Fibroblast of skin of back (primary cell): ENCODE measurements around the gene ZSCAN2. TPM values are rescaled to one million over a fixed set of nuclear protein-coding genes. Genes with fewer than 3 reads are reported as not detected.
"Not testable (repeated sequence)": the region's sequence is repeated elsewhere in the genome, so short reads cannot be mapped to it uniquely, and the experiment has no call there.

Experiments
- DNase-seq: peaks from one replicate; pipeline ENCODE4 v3.0.0-alpha.2; 2013
- polyA plus RNA-seq, 2 experiments: library from polyadenylated mRNA; unstranded; fragments of 120-200 nt; gene quantifications; one replicate each; pipeline ENCODE4 v1.2.1, GENCODE V29; 2013; ENCODE audit not compliant: insufficient read length in 2 of 2

The ZSCAN2 gene
- polyA plus RNA-seq (2013, experiment 1 of 2; ENCODE audit: insufficient read length), result 10.9 TPM
- 8.0 TPM for polyA plus RNA-seq (2013, experiment 2 of 2; ENCODE audit: insufficient read length)

DNA sequence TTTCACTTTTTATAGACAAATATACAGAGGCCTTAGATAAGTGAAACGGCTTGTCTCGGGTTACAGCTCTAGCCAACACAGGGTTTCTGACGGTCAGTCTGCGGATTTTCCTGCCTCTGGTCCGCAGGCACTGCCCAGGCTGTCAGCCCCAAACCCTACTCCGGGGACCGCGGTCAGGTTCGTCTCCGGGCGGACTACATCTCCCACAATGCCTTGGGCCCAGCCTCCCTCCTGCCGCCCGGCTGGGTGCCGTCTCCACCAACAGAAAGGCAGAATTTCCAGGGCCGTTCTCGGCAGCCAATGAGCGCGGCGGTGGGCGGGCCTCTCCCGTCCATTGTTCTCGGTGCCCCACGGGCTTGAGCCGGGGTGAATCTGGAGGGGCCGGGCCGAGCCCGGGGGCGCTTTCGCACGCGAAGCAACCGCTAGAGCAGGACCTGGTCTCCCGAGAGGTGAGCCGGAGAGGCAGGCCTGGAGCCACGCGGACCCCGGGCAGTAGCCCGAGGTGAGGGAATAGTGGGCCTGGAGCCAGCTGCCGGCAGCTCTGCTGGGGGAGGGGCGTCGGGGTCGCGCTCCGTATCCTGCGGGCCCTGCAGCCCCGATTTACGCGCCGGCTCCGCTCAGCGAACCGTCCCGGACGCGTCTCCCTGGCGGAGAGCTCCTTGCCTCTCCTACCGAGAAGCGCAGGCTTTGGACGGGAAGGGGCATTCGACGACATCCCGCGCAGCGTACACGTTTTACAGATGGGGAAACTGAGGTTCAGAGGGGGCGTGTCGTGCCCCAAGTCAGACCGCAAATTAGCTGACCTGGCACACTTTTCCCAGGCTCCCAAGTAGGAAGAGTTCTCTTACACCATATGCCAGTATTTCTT, at the start of gene ZSCAN2:
Gene ZSCAN2 (plus strand): TSS at position 323 of the 868 bp plus-strand sequence. CDS start 2,919 bp downstream, outside the sequence.
- peak; percentile 96 for DNase-seq

DNA sequence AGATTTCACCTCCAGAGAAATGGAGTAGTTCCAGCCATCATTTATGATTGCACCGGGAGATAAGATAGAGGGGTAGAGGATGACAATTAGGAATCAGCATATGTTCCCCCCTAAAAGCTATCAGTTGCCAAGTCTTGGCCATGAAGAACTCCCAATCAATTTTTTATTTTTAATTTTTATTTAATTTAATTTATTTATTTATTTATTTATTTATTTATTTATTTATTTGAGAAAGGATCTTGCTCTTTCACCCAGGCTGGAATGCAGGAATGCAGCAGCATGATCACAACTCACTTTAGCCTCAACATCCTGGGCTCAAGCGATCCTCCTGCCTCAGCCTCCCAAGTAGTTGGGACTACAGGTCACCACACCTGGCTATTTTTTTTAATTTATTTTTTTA, 49.2 kb upstream of the ZSCAN2 start:
- not testable (repeated sequence) for DNase-seq

DNA sequence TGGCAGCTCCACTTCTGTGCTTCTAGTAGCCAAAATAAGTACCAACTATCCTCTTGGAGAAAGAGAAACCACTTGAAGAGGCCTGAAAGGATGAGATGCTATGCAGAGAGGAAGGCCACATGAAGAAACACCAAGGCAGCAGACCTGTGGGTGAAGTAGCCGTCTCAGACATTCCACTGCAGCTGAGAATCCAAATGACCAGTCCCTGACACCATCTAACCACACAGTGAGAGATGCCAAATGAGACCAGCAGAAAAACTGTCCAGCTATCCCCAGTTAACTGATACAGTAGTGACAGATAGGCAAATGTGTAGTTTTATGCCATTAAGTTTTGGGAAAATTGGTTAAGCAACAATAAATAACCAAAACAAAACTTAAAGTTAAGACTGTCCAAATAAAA, 47.9 kb upstream of the ZSCAN2 start:
- peak; percentile 17 for DNase-seq

DNA sequence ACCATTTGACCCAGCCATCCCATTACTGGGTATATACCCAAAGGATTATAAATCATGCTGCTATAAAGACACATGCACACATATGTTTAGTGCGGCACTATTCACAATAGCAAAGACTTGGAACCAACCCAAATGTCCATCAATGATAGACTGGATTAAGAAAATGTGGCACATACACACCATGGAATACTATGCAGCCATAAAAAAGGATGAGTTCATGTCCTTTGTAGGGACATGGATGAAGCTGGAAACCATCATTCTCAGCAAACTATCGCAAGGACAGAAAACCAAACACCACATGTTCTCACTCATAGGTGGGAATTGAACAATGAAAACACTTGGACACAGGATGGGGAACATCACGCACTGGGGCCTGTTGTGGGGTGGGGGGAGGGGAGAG, 44.1 kb upstream of the ZSCAN2 start:
- DNase-seq, result not testable (repeated sequence)

DNA sequence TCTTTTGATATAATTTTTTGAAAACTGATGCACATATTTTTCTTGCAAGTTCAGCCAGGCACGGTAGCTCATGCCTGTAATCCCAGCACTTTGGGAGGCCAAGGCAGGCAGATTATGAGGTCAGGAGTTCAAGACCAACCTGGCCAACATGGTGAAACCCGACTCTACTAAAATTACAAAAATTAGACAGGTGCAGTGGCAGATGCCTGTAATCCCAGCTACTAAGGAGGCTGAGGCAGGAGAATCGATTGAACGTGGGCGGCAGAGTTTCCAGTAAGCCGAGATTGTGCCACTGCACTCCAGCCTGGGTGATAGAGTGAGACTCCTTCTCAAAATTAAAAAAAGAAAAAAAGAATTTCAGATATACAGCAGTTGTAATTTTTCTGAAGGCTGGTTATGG, 32.8 kb upstream of the ZSCAN2 start:
- not testable (repeated sequence) for DNase-seq

DNA sequence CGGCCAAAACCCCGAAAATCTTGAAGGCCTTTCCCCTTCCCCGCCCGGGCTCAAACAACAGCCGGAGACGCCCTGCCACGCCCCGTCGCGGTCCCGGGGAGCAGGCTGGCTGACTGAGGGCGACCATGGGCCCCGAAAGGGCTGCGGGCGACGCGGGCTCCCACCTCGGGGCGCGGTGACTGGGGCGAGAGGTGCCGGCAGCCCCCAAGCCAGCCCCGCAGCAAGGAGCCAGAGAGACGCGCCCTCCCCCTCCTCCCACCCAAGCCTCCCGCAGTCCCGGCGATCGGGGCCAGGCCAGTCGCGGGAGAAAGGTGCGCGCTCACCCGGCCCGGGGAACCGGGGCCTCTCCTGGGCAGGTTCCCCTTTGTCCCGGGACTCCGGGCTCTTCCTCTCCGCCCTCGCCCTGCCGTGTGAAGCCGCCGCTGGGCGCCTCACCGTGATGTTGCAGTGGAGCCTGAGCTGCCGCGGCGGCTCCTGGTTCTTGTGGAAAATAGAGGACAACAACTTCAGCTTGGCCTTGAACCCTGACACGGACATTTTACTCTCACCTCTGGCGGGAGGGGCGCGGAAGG, 30.6 kb upstream of the ZSCAN2 start:
- DNase-seq, result peak; percentile 41

DNA sequence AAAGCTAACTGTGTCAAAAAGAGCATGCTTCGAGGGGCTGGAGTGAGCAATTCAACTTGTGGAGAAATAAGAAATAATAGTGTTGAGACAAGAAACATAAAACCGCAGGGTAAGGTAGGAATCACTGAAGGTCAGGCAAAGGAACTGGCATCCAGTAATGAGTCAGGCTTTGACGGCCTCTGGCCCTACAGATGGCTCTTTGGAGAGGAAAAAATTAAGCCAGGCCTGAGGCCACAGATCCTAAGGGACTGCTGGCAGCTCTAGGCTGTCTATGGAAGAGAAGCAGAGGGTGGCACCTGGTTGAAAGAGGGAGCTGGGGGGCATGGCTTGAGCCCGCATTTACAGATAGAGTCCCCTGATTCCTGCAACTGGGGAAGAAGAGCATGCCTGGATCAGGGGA, 28.6 kb upstream of the ZSCAN2 start:
- no peak for DNase-seq

DNA sequence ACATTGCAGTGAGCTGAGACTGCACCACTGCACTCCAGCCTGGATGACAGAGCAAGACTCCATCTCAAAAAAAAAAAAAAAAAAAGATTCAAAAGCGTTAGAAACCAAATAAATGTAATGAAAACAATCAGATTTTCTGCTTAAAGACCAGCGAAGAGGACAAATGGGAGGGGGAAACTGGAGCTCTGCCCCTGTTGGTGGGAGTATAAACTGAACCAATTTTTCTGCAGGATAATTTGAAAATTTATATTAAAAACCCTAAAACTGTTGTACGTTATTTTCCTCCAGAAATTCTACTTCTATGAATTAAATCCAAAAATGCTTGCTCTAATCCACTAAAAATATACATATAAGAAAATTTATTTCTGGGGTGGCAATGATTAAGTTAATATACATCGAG, 25.3 kb upstream of the ZSCAN2 start:
- no peak for DNase-seq

DNA sequence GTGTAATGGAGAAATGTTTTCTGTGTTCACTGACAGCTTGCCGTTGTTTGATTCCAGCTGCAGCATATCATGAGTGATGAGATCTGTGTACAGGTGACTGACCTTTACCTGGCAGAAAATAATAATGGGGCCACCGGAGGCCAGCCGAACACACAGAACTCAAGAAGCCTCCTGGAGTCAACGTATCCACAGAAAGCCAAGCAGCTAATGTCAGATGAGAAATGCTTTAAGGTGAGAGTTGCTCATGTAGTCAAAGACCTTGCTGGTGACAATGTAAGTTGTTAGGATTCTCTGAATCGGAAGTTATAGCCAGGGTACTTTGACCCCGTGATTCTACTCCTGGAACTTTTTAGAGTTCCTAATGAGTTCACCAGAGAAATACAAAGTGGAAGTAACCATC, 22.9 kb upstream of the ZSCAN2 start:
- not testable (repeated sequence) for DNase-seq

DNA sequence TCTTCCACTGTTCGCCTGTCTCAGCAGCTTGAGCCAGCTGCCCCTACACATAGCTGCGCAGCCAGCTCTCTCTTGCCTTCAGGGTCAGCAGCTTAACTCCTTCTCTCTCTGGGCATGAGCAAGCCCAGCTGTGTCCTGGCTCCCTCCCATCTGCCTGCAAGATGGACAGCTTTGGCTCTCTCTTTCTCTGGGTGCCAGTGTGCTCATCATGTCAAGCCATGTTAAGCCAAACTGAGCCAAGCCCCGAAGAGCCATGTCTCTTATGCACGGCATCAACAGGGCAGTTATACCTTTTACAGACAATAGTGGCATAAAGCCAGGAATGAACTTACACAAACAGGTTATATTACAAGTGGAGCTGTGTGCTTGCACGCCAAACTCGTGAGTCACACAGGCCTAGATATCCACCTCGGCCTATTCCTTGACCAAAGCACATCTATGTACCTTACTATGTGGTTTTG, 21.5 kb upstream of the ZSCAN2 start:
- DNase-seq, result not testable (repeated sequence)

DNA sequence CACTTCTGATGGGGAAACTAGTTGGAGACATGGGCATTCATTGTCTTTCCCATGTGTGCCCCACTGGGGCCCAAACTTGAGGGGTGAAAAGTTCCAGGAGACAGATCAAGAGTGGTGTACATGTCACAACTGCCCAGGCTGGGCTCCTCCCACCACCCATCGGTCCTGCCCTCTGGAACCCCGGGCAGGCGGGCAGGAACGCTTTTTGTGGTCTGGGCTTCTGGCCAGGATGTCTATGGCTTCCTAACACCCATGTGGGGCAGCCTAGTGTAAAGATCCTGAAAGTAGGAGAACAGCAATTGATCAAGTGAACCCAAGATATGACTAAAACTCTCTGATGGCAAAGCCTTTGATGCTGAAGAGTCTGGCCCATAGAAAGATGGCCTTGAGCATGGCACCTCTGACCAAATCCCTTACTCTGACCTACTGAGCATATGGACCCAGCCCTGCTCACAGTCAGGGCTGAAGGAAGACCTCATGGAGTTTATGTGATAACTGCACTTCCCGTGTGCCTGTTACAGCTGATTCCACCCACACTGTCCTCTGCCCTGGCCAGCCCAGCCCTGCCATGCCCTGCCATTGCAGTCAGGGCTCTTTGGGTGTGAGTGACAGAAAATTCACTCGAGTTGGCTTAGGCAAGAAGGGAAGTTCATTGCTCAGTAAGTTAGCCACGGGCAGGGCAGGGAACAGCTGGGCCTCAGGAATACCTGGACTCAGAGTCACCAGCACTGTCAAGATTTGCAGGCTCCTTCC, 19.0 kb upstream of the ZSCAN2 start:
- DNase-seq, result not testable (repeated sequence)

DNA sequence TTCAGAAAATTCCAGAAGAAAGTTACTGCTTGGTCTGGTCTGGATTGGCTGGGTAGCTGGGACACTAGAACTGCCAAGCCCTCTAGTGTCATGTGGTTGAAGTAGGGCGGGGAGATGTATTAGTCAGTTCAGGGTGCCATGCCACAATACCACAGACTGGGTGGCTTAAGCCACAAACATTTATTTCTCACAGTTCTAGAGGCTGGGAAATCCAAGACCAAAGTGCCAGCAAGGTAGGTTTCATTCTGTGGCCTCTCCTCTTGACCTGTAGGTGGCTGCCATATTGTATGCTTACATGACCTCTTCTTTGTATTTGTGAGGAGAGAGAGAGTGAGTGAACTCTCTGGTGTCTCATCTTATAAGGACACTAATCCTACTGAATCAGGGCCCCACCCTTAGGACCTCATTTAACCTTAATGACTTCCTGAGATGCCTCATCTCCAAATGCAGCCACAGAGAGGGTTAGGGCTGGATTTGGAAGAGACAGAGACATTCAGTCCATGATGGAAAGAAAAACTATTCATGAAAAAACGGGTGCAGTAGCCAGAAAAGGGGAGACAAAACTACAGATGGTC, 18.1 kb upstream of the ZSCAN2 start:
- peak; percentile 33 for DNase-seq

DNA sequence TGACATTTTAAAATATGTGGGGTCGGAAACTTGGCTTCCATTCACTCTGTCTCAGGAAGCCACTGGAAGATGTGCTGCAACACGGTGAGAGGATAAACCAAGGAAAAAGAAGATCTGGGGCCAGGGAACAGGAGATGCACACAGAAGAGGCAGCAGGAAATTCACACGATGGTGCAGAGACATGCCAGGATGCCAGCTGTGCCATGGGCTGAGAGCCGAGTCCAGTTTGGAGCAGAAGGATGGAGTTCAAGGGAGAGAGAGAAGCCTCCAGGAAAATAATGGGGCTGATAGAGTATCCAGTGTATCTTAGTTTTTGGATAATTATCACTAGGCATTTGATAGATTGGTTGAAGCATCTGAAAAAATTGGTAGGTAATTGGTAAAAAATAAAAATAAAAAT, 16.9 kb upstream of the ZSCAN2 start:
- not testable (repeated sequence) for DNase-seq

DNA sequence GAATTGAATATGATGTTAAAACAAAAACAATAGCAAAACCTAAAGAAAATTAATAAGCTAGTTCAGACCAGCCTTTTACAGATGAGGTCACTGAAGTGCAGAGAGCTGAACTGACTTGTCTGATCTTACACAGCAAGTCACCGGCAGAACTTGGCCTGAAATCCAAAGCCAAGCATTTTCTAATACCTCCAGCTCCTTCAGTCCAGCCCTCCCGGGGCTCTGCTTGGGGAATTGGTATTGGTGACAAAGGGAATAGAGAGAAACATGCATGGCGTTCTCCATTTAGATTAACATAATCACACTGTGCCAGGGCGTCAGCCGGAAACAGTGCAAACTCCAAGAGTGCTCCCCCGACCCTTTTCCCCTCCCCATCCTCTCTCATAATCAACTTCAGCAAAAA, 14.1 kb upstream of the ZSCAN2 start:
- DNase-seq, result no peak

DNA sequence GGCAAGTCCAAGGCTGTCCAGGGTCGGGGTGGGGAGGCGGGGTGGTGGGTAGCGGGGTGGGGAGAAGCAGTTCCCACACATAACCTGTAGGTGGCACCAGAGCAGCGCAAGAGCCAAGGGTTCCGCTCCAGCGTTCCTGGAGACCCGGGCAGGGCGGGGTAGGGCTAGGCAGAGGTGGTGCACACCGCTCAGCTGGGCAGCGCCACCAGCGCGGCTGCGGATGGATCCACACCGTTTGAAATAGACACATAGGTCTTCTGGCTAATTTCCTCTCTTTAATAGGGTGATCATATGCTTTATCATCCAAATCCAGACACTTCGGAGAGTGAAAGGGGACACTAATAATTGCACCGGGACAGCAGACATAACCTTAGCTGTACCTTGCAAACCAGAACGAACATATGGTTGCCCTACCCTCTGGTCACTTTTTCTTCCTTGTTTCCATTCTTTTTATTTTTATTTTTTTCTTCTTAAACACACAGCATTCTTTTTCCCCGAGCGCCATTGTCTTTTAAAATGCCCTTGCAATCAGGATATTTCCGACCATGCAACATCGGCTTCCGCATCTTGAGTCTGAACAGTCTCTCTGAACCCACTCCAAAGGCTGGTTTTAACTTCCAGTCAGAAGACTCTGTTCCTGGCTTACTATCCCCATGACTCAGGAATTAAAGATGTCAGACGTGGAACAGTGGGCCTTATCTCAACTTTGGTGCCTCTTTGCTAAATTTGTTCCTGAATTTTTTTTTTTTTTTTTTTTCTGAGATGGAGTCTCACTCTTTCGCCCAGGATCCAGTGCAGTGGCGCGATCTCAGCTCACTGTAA, 12.5 kb upstream of the ZSCAN2 start:
- DNase-seq, result peak; percentile 75

DNA sequence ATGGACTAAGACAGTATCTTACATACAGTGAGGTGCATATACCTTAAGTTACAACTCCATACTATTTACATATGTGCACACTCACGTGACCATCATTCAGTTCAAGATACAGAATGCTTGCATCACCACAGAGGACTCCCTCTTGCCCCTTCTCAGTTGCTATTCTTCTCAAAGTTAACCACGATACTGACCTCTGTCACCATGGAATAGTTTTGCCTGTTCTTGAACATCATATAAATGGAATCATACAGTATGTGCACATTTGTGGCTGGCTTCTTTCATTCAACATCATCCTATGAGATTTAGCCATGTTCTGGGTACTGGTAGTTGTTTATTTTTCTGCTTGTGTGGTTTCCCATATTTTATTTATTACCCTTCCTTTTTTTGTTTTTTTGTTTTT, 10.4 kb upstream of the ZSCAN2 start:
- no peak for DNase-seq

DNA sequence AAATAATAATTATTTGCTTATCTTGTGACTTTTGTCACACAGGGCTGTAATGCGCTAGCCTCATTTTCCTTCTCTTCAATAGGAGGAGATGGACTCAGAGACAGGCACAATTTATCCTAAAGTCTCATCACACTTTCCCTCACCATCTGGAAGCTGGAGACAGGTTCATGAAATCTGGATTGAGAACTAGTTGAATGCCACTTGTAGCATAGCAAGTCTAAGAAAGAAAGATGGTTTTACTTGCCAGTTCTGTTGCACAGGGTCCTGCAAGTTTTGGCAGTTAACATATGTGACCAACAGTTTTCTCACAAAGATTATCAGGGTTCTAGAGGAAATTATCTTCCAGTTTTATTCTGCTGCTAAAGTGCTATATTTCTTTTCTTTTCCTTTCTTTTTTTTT, 9.0 kb upstream of the ZSCAN2 start:
- DNase-seq, result no peak

DNA sequence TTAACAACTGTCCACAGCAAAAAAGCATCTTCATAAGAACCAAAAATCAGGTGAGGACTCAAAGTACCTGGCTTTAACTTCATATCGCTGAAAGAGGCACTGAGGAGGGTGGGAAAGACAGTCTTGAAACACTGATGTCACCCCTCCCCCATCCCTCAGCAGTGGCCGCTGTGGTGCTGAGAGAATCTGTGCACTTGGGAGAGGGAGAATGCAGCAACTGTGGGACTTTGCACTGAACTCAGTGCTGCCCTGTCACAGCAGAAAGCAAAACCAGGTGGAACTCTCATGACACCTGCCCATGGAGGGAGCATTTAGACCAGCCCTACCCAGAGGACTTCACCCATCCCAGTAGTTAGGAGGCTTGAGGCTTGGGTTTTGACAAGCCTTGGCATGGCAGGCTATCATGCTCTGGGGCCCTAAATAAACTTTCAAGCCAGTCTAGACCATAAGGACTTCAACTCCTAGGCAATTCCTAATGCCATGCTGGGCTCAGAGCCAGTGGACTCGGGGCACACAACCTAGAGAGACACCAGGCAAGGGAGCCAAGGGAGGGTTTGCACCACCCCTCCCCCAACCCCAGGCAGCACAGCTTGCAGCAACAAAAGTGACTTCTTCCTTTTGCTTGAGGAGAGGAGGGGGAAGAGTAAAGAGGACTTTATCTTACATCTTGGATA, 6.1 kb upstream of the ZSCAN2 start:
- DNase-seq, result no peak

DNA sequence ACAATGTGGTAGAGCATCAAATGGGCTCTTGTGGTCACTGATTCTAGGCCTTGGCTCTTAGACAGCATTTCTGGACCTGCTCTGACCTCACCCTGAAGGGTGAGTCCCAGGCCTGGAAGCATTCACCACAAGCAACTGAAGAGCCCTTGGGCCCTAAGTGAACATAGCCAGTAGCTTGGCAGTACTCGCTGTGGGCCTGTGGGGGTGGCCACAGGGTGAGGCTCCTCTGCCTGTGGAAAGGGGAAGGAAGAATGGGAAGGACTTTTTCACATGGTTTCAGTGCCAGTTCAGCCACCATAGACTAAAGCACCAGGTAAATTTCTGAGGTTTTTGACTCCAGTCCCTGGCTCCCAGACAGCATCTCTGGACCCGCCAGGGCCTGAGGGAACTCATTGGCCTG, 5.1 kb upstream of the ZSCAN2 start:
- DNase-seq, result no peak

DNA sequence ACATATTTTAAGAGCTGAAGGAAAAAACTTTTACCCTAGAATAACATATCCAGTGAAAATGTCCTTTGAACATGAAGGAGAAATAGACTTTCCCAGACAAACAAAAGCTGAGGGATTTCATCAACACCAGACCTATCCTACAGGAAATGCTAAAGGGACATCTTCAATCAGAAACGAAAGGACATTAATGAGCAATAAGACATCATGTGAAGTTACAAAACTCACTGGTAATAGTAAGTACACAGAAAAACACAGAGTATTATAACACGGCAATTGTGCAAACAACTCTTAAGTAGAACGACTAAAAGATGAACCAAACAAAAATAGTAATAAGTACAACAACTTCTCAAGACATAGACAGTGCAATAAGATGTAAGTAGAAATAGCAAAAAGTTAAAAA, 3.5 kb upstream of the ZSCAN2 start:
- no peak for DNase-seq

DNA sequence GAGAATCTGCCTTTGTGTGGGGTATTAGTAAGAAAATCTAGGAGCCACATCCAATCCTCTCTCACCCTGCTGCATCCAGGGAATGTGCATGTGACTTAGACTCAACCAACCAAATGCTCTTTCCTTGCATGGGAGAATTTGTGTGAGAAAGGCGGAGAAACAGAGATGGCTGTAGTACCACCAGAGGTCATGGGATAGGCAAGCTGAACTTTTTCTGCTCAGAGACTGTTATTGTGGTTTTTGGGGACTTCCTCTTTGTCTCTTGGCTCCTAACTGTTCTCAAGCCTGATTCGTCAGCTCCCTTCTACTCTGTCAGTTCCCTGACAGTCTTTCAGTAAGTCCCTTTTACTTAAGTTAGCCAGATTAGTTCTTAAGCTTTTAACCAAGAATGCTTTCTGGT, 2.6 kb upstream of the ZSCAN2 start:
- peak; percentile 20 for DNase-seq
